Astrocyte of the spinal cord (primary cell): ENCODE data around the gene PTPRQ.

ENCODE experiments used
- DNase-seq: peaks from one replicate; pipeline ENCODE4 v3.0.0; 2011; ENCODE audit warnings: low read depth, low spot score
- H3K4me3 ChIP-seq: 2 replicates; pipeline ENCODE4 v1.5.1; 2011; ENCODE audit warnings: low read depth, mild to moderate bottlenecking, low read length, moderate library complexity
- in situ Hi-C: cut with HindIII; loops from 2 replicates; pipeline ENCODE4 v1.10.0; 2017; ENCODE audit warnings: low sequenced_read_pairs
- TF ChIP-seq, protein P1 (sequence below): IDR thresholded peaks from 2 replicates; pipeline ENCODE4 v1.5.1; 2012; ENCODE audit warnings: low read depth, mild to moderate bottlenecking, low read length, inconsistent platforms

Gene PTPRQ

DNA sequence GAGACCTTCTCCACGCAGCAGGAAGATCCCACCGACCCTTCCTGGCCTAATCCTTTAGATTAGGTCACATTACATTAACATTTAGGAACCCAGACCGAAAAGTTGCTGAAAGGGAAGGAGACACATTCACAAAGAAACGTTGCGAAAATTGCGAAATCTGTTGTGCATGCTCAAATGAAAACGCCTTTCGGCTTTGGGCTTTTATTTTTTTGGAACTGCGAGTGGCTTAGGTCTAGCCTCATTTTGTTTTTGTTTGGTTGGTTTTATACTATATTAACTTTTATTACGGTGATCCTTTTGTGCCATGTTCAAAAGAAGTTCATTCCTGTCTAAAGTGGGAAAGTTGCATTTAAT lies 264.9 kb downstream of the PTPRQ start:
- peak overlapping the region; percentile 14 for H3K4me3 ChIP-seq
- no peak for DNase-seq
- in situ Hi-C loops: no loop called here
- TF ChIP-seq, protein P1, sequence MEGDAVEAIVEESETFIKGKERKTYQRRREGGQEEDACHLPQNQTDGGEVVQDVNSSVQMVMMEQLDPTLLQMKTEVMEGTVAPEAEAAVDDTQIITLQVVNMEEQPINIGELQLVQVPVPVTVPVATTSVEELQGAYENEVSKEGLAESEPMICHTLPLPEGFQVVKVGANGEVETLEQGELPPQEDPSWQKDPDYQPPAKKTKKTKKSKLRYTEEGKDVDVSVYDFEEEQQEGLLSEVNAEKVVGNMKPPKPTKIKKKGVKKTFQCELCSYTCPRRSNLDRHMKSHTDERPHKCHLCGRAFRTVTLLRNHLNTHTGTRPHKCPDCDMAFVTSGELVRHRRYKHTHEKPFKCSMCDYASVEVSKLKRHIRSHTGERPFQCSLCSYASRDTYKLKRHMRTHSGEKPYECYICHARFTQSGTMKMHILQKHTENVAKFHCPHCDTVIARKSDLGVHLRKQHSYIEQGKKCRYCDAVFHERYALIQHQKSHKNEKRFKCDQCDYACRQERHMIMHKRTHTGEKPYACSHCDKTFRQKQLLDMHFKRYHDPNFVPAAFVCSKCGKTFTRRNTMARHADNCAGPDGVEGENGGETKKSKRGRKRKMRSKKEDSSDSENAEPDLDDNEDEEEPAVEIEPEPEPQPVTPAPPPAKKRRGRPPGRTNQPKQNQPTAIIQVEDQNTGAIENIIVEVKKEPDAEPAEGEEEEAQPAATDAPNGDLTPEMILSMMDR: no peak

DNA sequence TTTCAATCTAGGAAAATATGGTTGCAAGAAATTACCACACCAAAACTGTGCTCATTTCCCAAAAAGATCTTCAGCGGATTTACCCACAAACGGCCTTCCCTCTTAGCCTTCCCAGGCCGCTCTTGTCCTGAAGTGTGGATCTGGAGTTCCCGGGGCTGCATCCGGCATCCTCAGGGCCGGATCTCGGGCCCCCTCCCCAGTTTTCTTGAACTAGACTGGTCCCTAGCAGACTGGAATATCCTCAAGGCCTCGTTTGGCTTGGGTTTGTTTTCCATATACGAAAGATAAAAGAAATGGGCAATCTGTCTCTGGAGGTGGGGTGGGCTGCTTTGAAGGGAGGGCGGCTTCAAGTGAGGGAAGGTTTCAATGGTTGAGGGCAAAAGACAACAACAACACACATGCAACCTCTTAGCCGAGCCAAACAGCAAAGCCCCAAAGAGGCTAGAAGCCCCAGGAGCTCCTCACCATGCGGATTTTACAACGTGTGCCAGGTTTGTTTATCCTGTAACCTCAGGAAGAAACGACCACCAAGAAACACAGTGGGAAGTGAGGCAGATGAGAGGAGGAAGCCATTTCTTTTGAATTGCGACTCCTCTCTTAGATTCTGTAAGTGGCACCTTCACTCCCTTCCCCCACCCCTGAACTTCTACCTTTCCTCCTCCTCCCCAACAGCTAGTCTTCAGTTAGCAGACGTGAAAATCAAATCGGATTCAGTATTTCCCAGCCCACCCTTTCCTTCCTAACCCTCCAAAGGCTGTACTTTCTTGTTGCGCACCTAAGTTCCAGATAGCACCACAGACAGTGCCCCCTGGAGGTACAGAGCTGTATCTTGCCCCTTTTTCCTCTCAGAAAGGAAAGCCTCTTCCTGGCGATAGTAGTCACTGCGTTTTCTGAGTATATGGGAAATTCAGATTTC lies 266.0 kb downstream of the PTPRQ start:
- DNase-seq: no peak
- TF ChIP-seq, protein P1: peak; percentile 35
- H3K4me3 ChIP-seq: no peak overlapping the region
- in situ Hi-C loops: no loop called here

DNA sequence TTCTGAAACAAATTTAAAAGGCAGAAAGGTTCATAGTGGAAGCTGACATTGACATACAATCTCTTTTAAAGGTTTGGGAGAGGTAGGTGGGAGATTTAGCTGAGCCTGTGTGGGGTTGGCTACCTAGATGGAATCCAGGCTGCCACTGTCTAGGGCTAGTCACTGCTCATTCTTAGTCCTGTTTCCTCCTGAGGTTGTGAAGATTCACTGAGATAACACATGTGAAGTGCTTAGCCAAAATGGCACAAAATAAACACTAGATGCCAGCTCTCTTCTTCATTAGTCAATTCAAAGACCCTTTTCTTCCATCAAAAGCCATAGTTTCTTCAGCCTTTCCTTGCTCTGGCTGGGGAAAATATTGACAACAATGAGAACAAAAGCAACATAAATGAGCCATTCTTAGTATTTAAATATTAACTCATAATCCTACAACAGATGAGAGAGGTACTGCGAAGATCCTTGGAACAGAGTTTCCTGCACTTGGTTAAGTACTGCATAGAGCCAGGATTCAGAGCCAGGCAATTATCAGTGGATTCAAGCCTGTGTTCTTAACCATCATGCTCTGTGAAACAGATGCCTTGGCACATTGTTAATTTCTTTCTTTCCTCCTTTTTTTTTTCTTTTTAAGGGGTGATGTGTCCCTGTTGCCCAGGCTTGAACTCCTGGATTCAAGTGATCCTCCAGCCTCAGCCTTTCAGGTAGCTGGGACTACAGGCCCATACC lies 266.9 kb downstream of the PTPRQ start:
- in situ Hi-C loops: no loop called here

DNA sequence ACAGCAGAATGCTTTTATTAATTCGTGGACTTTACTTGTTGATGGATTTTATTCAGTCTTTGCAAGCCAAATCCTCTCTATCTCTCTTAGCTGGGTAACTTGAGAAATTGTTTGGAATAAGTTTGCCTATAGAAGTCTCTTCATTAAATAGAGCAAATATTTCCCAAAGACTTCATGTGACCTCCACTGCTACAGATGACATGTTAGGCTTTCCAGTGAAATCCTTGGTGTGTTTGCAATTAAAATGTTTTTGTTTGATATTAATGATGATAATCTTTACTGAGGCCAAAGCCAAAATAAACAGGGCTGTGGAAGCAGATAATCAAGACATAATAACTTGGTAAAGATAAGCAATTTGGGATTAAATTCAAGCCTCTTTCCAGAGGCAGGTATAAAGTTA lies 267.8 kb downstream of the PTPRQ start:
- in situ Hi-C loops: no loop called here
- no peak for DNase-seq
- H3K4me3 ChIP-seq: no peak overlapping the region
- TF ChIP-seq, protein P1: no peak

More for the DNA sequence above, 266.9 kb downstream of the PTPRQ start:
- no peak for DNase-seq
- TF ChIP-seq, protein P1: no peak
- H3K4me3 ChIP-seq: no peak overlapping the region

DNA sequence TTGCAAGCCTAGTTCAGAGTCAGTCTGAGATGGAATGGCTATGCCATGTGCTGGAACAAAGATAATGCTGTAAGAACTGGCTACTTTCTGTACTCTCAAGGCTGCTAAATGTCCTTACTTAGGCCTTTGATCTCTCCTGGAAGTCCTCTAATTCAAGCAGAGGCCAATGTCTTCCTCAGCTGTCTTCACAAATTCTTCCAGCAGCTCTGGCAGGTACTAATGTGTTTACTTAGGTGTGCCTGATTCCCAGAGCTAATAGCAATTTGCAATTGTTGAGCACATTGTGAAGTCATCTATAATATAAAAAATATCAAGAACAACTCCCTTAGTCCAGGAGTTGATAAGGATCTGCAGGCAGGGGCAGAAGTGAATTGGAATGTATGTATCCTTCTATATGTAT lies 268.8 kb downstream of the PTPRQ start:
- TF ChIP-seq, protein P1: no peak
- in situ Hi-C loops: no loop called here
- no peak for DNase-seq
- no peak overlapping the region for H3K4me3 ChIP-seq

DNA sequence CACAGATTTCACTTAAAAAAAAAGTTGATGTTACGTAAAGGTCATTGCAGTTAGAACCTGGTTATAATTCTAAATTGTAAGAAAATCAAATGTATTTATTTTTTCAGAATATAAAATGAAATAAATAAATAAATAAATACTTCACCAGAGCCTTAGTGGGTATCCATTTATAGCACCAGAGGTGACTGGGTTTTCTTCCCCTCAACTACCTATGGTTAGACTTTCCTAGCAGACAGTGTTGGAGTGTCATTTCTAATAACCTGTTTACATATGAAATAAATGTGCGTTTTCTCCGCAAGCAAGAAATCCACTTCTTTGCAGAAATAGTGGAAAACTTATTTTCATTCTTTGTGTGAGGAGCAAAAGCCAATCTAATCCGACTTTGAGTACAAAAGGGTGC lies 269.4 kb downstream of the PTPRQ start:
- H3K4me3 ChIP-seq: no peak overlapping the region
- in situ Hi-C loops: no loop called here
- TF ChIP-seq, protein P1: no peak
- no peak for DNase-seq
